Neural progenitor cell (in vitro differentiated cells): ENCODE data around the gene WASHC2A.
"Not testable (repeated sequence)": the region's sequence is repeated elsewhere in the genome, so short reads cannot be mapped to it uniquely, and the experiment has no call there.

ENCODE experiments used
- EZH2phosphoT487 ChIP-seq: fragments of 200-600 bp; sonication (generic); IDR thresholded peaks from 2 replicates; pipeline ENCODE4 v1.6.1; 2017; ENCODE audit warnings: antibody characterized with exemption
- TF ChIP-seq, protein P1 (sequence below): fragments of 200-600 bp; sonication (generic); IDR thresholded peaks from 2 replicates; pipeline ENCODE4 v1.5.1; 2017; ENCODE audit warnings: antibody characterized with exemption, mild to moderate bottlenecking

DNA sequence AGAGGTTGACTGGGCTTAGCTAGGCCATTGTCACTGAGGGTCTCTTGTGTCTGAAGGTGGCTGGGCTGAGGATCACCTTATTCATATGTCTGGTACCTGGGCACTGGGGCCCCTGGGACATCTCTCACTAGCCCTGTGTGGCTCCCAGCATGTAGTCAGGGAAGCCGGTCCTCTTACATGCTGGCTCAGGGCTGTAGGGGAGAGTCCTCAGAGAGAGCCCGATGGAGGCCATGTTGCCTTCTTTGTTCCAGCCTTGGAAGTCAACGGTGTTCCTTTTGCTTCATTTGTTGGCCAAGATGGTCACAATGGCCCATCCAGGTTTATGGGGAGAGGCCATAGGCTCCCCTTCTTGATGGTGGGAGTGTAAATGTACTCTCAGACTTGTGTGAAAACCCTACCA, 34.0 kb downstream of the WASHC2A start:
- TF ChIP-seq, protein P1, sequence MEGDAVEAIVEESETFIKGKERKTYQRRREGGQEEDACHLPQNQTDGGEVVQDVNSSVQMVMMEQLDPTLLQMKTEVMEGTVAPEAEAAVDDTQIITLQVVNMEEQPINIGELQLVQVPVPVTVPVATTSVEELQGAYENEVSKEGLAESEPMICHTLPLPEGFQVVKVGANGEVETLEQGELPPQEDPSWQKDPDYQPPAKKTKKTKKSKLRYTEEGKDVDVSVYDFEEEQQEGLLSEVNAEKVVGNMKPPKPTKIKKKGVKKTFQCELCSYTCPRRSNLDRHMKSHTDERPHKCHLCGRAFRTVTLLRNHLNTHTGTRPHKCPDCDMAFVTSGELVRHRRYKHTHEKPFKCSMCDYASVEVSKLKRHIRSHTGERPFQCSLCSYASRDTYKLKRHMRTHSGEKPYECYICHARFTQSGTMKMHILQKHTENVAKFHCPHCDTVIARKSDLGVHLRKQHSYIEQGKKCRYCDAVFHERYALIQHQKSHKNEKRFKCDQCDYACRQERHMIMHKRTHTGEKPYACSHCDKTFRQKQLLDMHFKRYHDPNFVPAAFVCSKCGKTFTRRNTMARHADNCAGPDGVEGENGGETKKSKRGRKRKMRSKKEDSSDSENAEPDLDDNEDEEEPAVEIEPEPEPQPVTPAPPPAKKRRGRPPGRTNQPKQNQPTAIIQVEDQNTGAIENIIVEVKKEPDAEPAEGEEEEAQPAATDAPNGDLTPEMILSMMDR, result not testable (repeated sequence)
- not testable (repeated sequence) for TF ChIP-seq EZH2phosphoT487
